H1 (cell line): ENCODE data around the gene TAP2. TPM values are rescaled to one million over a fixed set of nuclear protein-coding genes. Genes with fewer than 3 reads are reported as not detected.

ENCODE experiments used
- CTCF ChIA-PET: fragments of 300-600 bp; sonication (Branson Sonifier 250); formaldehyde crosslinking; loops from one replicate; lab custom pipeline; 2021; ENCODE audit not compliant: partially characterized antibody; lab: Charles Lee
- POLR2A ChIA-PET: fragments of 300-600 bp; sonication (Branson Sonifier 250); formaldehyde crosslinking; loops from one replicate; lab custom pipeline; 2021; ENCODE audit warnings: inconsistent platforms; ENCODE audit not compliant: partially characterized antibody; lab: Charles Lee
- DNase-seq, 2 experiments: peaks; one replicate each; pipeline versions ENCODE4 v3.0.0 to v3.0.0-alpha.2; 2010 to 2022; ENCODE audit warnings: low spot score in 2 of 2, low read depth in 1 of 2, mixed read lengths in 1 of 2
- FAIRE-seq: peaks from 2 replicates; lab custom pipeline; 2011; peaks lifted over from hg19 to GRCh38; lab: Jason Lieb, UNC
- H2AFZ ChIP-seq: 2 replicates; pipeline ENCODE4 v1.8.1; 2012; ENCODE audit warnings: low read length, inconsistent platforms
- H2AK5ac ChIP-seq: 2 replicates; pipeline ENCODE4 v1.6.1; 2013; ENCODE audit warnings: low read depth, low read length
- H2BK120ac ChIP-seq: replicated peaks from 2 replicates; pipeline ENCODE3; 2013; ENCODE audit warnings: low read depth, low read length, inconsistent platforms
- H2BK12ac ChIP-seq: 2 replicates; pipeline ENCODE4 v1.6.1; 2013; ENCODE audit warnings: low read depth, low read length
- H2BK15ac ChIP-seq: 2 replicates; pipeline ENCODE4 v1.6.1; 2013; ENCODE audit warnings: low read length
- H2BK20ac ChIP-seq: 2 replicates; pipeline ENCODE4 v1.6.1; 2013; ENCODE audit warnings: low read length
- H2BK5ac ChIP-seq: 2 replicates; pipeline ENCODE4 v1.6.1; 2013; ENCODE audit warnings: low read depth, low read length
- H3K14ac ChIP-seq: 2 replicates; pipeline ENCODE4 v1.6.1; 2013; ENCODE audit warnings: inconsistent platforms; ENCODE audit not compliant: insufficient read length
- H3K18ac ChIP-seq: 2 replicates; pipeline ENCODE4 v1.6.1; 2013; ENCODE audit warnings: low read length; ENCODE audit errors: extremely low read depth
- H3K23ac ChIP-seq: 2 replicates; pipeline ENCODE4 v1.6.1; 2013; ENCODE audit warnings: inconsistent platforms; ENCODE audit not compliant: insufficient read length
- H3K23me2 ChIP-seq: 2 replicates; pipeline ENCODE4 v1.6.1; 2013; ENCODE audit warnings: low read depth, low read length
- H3K27ac ChIP-seq: 2 replicates; pipeline ENCODE4 v1.6.1; 2011; ENCODE audit warnings: low read depth, low read length, inconsistent platforms
- H3K27me3 ChIP-seq, 4 experiments: replicated peaks in 1 of 4; 1 replicate in 1 of 4; 2 replicates in 3 of 4; pipeline versions ENCODE4 v1.6.1 to v1.8.1; 2011 to 2013; ENCODE audit warnings: low read length in 3 of 4, mild to moderate bottlenecking in 3 of 4, inconsistent platforms in 2 of 4, mixed read lengths in 2 of 4, moderate library complexity in 1 of 4; ENCODE audit not compliant: control insufficient read depth in 3 of 4, insufficient read depth in 3 of 4; ENCODE audit errors: extremely low read depth in 1 of 4
- H3K36me3 ChIP-seq, 4 experiments: 2 replicates each; pipeline versions ENCODE4 v1.6.1 to v1.8.1; 2011 to 2013; ENCODE audit warnings: mild to moderate bottlenecking in 4 of 4, low read length in 3 of 4, moderate library complexity in 2 of 4, control low read depth in 1 of 4, inconsistent platforms in 1 of 4; ENCODE audit not compliant: insufficient read depth in 4 of 4, control insufficient read depth in 2 of 4
- H3K4ac ChIP-seq: replicated peaks from 2 replicates; pipeline ENCODE3; 2013; ENCODE audit warnings: low read length, low read depth, mixed read lengths, inconsistent platforms; ENCODE audit not compliant: insufficient read length
- H3K4me1 ChIP-seq, 4 experiments: replicated peaks in 1 of 4; 1 replicate in 1 of 4; 2 replicates in 3 of 4; pipeline versions ENCODE4 v1.6.1 to v1.8.1; 2011 to 2013; ENCODE audit warnings: low read length in 3 of 4, inconsistent platforms in 2 of 4, mixed read lengths in 1 of 4; ENCODE audit not compliant: insufficient read depth in 4 of 4, control insufficient read depth in 3 of 4
- H3K4me2 ChIP-seq, 2 experiments: 2 replicates each; pipeline versions ENCODE4 v1.6.1 to v1.8.1; 2011 to 2013; ENCODE audit warnings: low read depth in 2 of 2, low read length in 2 of 2, control low read depth in 1 of 2, inconsistent platforms in 1 of 2, mild to moderate bottlenecking in 1 of 2; ENCODE audit not compliant: insufficient read depth in 1 of 2
- H3K4me3 ChIP-seq, 4 experiments: fragments of 200-600, 300-600 bp in 1 of 4; sonication (generic), shearing (Covaris generic), sonication (Bioruptor Twin) in 1 of 4; 2 replicates each; pipeline versions ENCODE4 v1.5.1 to v1.8.1; 2011 to 2016; ENCODE audit warnings: low read length in 4 of 4, low read depth in 3 of 4, control low read depth in 2 of 4, inconsistent platforms in 2 of 4, mild to moderate bottlenecking in 2 of 4, mixed read lengths in 1 of 4, moderate library complexity in 1 of 4; ENCODE audit not compliant: insufficient read depth in 2 of 4; ENCODE audit errors: extremely low read depth in 1 of 4
- H3K56ac ChIP-seq: replicated peaks from 2 replicates; pipeline ENCODE3; 2013; ENCODE audit warnings: low read depth, mild to moderate bottlenecking, mixed read lengths, low read length, inconsistent platforms; ENCODE audit not compliant: insufficient read length
- H3K79me1 ChIP-seq: 2 replicates; pipeline ENCODE4 v1.6.1; 2013; ENCODE audit warnings: low read depth, low read length, control low read depth
- H3K79me2 ChIP-seq, 2 experiments: 2 replicates each; pipeline versions ENCODE4 v1.6.1 to v1.8.1; 2012 to 2013; ENCODE audit warnings: low read length in 2 of 2, mild to moderate bottlenecking in 2 of 2, inconsistent platforms in 1 of 2; ENCODE audit not compliant: insufficient read depth in 2 of 2, control insufficient read depth in 1 of 2
- H3K9ac ChIP-seq, 4 experiments: replicated peaks in 1 of 4; 1 replicate in 1 of 4; 2 replicates in 3 of 4; pipeline versions ENCODE4 v1.6.1 to v1.8.1; 2011 to 2013; ENCODE audit warnings: low read depth in 3 of 4, low read length in 3 of 4, control low read depth in 2 of 4, mild to moderate bottlenecking in 2 of 4, moderate library complexity in 2 of 4, inconsistent platforms in 1 of 4; ENCODE audit errors: extremely low read depth in 1 of 4
- H3K9me3 ChIP-seq, 2 experiments: 2 replicates each; pipeline versions ENCODE4 v1.6.1 to v1.8.1; 2012 to 2013; ENCODE audit warnings: mild to moderate bottlenecking in 2 of 2, moderate library complexity in 2 of 2, control low read depth in 1 of 2, inconsistent platforms in 1 of 2, low read depth in 1 of 2, low read length in 1 of 2, mixed read lengths in 1 of 2; ENCODE audit not compliant: insufficient read depth in 2 of 2
- H4K20me1 ChIP-seq, 2 experiments: replicated peaks in 1 of 2; 2 replicates each; pipeline versions ENCODE3 to v1.8.1; 2011 to 2013; ENCODE audit warnings: inconsistent platforms in 2 of 2, low read length in 2 of 2, mild to moderate bottlenecking in 1 of 2; ENCODE audit not compliant: insufficient read depth in 2 of 2, control insufficient read depth in 1 of 2
- H4K5ac ChIP-seq: 2 replicates; pipeline ENCODE4 v1.6.1; 2013; ENCODE audit warnings: low read length, low read depth, mixed read lengths, inconsistent platforms; ENCODE audit not compliant: insufficient read length
- H4K8ac ChIP-seq: 2 replicates; pipeline ENCODE4 v1.8.0; 2013; ENCODE audit warnings: mild to moderate bottlenecking, moderate library complexity, low read length, inconsistent platforms; ENCODE audit not compliant: insufficient read depth; ENCODE audit errors: extremely low read depth
- H4K91ac ChIP-seq: replicated peaks from 2 replicates; pipeline ENCODE3; 2013; ENCODE audit warnings: low read length, mixed read lengths, inconsistent platforms; ENCODE audit not compliant: insufficient read length
- BRCA1 ChIP-seq: IDR thresholded peaks from 2 replicates; pipeline ENCODE4 v1.6.1; 2012; ENCODE audit warnings: low read depth, low read length, improper control_type of control experiment
- CHD2 ChIP-seq: IDR thresholded peaks from 2 replicates; pipeline ENCODE4 v1.6.1; 2012; ENCODE audit warnings: low read length, improper control_type of control experiment
- NANOG ChIP-seq: IDR thresholded peaks from 2 replicates; pipeline ENCODE4 v1.6.1; 2011; ENCODE audit warnings: low read length, low read depth, mild to moderate bottlenecking, inconsistent platforms; ENCODE audit not compliant: insufficient read depth, poor library complexity, severe bottlenecking
- NRF1 ChIP-seq: IDR thresholded peaks from 2 replicates; pipeline ENCODE4 v1.6.1; 2011; ENCODE audit warnings: mild to moderate bottlenecking, low read depth, low read length, improper control_type of control experiment
- POLR2A ChIP-seq, 2 experiments: IDR thresholded peaks; 1 replicate in 1 of 2; 2 replicates in 1 of 2; pipeline ENCODE4 v1.6.1; 2011; ENCODE audit warnings: low read depth in 2 of 2, low read length in 2 of 2, mild to moderate bottlenecking in 2 of 2; ENCODE audit errors: control extremely low read depth in 1 of 2
- RXRA ChIP-seq: IDR thresholded peaks from 2 replicates; pipeline ENCODE4 v1.6.1; 2011; ENCODE audit warnings: low read depth, mild to moderate bottlenecking, low read length, moderate library complexity; ENCODE audit not compliant: insufficient read depth
- SP1 ChIP-seq: IDR thresholded peaks from 2 replicates; pipeline ENCODE4 v1.6.1; 2011; ENCODE audit warnings: low read depth, low read length
- WGBS, 2 experiments: shearing (Covaris generic) in 1 of 2; methylation state at CpG; one replicate each; pipeline versions ENCODE4 v1.1.6 to v1.1.7; 2013 to 2015; ENCODE audit warnings: low lambda C conversion rate in 2 of 2, mixed read lengths in 2 of 2, inconsistent platforms in 1 of 2, low coverage in 1 of 2, missing lambda C conversion rate in 1 of 2; ENCODE audit not compliant: insufficient replicate concordance in 2 of 2, insufficient coverage in 1 of 2, insufficient read length in 1 of 2; ENCODE audit errors: extremely low coverage in 1 of 2, missing lambda C conversion rate in 1 of 2; 5-methylcytosine and 5-hydroxymethylcytosine counted together
- polyA plus RNA-seq, 7 experiments: library from polyadenylated mRNA; depleted of rRNA in 3 of 7; stranded (reverse) in 5 of 7; unstranded in 2 of 7; fragments of >200 nt in 5 of 7; fragments of 200-250 nt in 2 of 7; gene quantifications; 1 replicate in 5 of 7; 2 replicates in 1 of 7; 4 replicates in 1 of 7; pipeline versions ENCODE4 v1.2.1 to v1.2.3, GENCODE V29; 2011 to 2013; ENCODE audit warnings: missing spikeins in 2 of 7, mixed read lengths in 2 of 7
- total RNA-seq: library from RNA; stranded (reverse); fragmentation: NEBNext Ultra II Directional; extraction: Animal tissue kit (Norgen Biotek cat#: 25700); gene quantifications from 2 replicates; pipeline ENCODE4 v1.2.1, GENCODE V29; 2021
- TF ChIP-seq, protein P1 (sequence below), 3 experiments: IDR thresholded peaks; 1 replicate in 2 of 3; 2 replicates in 1 of 3; pipeline versions ENCODE4 v1.5.1 to v1.6.1; 2011; ENCODE audit warnings: low read length in 3 of 3, mild to moderate bottlenecking in 3 of 3, inconsistent platforms in 2 of 3, low read depth in 1 of 3, moderate library complexity in 1 of 3; ENCODE audit not compliant: insufficient read depth in 1 of 3; ENCODE audit errors: control extremely low read depth in 1 of 3

The TAP2 gene
- total and polyA plus RNA-seq, 2 of the 8 experiments (the other 6 are each of a cell fraction or from before 2014, with no cell fraction given) = 11.3 to 27.2 TPM

DNA sequence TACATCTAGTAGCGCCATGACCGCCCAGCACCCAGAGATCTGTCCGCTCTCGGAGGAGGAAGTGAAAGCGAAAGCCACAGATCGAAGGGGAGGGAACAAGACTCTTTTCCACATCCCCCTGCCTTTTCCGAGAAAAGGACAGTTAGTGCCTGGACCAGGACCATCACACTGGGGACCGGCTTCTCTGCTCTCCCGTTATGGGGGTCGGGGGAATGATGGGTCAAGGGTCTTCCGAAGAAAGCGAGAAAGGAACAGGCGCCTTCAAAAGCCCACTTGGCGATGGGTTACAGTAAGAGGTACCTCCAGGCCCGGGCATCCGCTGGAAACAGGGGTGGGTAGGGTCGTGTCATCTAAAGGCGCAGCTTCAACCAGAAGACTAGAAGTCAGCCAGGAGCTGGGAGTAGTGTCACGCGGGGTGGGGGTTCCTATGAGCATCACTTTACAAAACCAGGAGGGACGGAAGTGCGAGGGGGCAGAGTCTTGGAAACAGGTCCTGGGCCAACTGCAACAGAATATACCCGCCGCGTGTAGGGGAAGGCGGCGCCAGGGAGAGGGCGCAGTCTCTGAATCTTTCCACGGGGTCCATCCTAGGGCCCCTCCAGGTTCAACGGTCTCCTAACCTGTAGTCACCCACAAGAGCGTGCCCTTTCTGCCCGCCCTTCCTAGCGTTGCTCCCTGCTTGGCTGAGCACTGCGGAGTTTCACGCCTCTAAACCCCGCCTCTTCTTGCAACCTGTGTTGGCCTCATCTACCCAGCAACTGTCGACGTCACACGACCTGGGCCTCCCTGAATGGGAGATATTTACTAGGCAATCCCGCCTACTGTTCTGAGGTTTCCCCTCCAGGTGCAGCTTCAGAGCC is 5.7 kb upstream of the TAP2 start, which contains the start of gene PSMB8:
Gene PSMB8 (minus strand): TSS at position 69 of the 860 bp plus-strand sequence. CDS start 51 bp downstream, at position 18.
- Histone ChIP-seq H3K4me2 (peak within 1 kb of the TSS; percentile 92 to 93), H3K23ac (no peak within 1 kb of the TSS), H3K4me3 (peak within 1 kb of the TSS; percentile 59 to 93 (median 88)), H3K79me2 (no peaks in the 10 kb centered on the region), H4K5ac (no peak within 1 kb of the TSS), H3K27me3 (peaks cover 0 to 11% (median 10%) of the 10 kb centered on the region in 4 experiments; a peak in 4 of 7 replicates), H3K18ac (peak within 1 kb of the TSS; percentile 84), H3K9me3 (no peaks in the 10 kb centered on the region), H2BK5ac (0 out of 2 replicates have a peak within 1 kb of the TSS, but pooled peaks have one; percentile 26), H2BK120ac (no peak within 1 kb of the TSS), H2AFZ (peak within 1 kb of the TSS; percentile 89), H2BK12ac (no peak within 1 kb of the TSS), H2AK5ac (no peak within 1 kb of the TSS), H3K36me3 (peaks cover 0 to 5% (median 0%) of the 10 kb centered on the region in 4 experiments; a peak in 5 of 8 replicates), H2BK15ac (no peak within 1 kb of the TSS; the same call in 1 of the 2 replicates), H3K79me1 (no peaks in the 10 kb centered on the region), H3K4ac (no peak within 1 kb of the TSS), H3K4me1 (peaks cover 0 to 3% (median 0%) of the 10 kb centered on the region in 4 experiments; a peak in 2 of 7 replicates), H4K91ac (no peak within 1 kb of the TSS), H3K23me2 (peaks cover 13% of the 10 kb centered on the region), H3K14ac (no peak within 1 kb of the TSS), H3K27ac (no peak within 1 kb of the TSS), H3K56ac (no peak within 1 kb of the TSS), H4K8ac (peak within 1 kb of the TSS; percentile 15; the same call in 1 of the 2 replicates), H4K20me1 (peaks cover 0 to 2% of the 10 kb centered on the region in 2 experiments), H3K9ac (peak within 1 kb of the TSS; percentile 48 to 63 (median 54)), H2BK20ac (no peak within 1 kb of the TSS)
- CTCF ChIA-PET = interaction anchor here (0.8 to 11.2 kb wide), 10 partner anchors 9 to 431 kb away, joined by 3 to 402 read pairs (median 5); partner anchors contain the start of genes HLA-DMA, PSMB9 and TAP1
- POLR2A ChIA-PET = interaction anchor here (1.3 to 3.0 kb wide), 6 partner anchors 9 to 128 kb away, joined by 4 to 25 read pairs (median 5); partner anchors contain the start of genes PSMB9 and TAP1
- 3% methylated on average over 40 of the region's 40 CpGs; no CpG with 5 or more reads in 1 of the 2 experiments for WGBS, 2 experiments
- peak; percentile 81 for FAIRE-seq
- DNase-seq = peak; percentile 88 to 95
- TF ChIP-seq, protein P1, sequence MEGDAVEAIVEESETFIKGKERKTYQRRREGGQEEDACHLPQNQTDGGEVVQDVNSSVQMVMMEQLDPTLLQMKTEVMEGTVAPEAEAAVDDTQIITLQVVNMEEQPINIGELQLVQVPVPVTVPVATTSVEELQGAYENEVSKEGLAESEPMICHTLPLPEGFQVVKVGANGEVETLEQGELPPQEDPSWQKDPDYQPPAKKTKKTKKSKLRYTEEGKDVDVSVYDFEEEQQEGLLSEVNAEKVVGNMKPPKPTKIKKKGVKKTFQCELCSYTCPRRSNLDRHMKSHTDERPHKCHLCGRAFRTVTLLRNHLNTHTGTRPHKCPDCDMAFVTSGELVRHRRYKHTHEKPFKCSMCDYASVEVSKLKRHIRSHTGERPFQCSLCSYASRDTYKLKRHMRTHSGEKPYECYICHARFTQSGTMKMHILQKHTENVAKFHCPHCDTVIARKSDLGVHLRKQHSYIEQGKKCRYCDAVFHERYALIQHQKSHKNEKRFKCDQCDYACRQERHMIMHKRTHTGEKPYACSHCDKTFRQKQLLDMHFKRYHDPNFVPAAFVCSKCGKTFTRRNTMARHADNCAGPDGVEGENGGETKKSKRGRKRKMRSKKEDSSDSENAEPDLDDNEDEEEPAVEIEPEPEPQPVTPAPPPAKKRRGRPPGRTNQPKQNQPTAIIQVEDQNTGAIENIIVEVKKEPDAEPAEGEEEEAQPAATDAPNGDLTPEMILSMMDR (IDR thresholded peaks at IDR 0.05; ENCODE audit: control extremely low read depth in 1 of 3, insufficient read depth in 1 of 3, low read depth in 1 of 3, low read length in 3 of 3) = peak in 1 of 3 experiments; percentile 8; a peak in 1 of 4 replicates
- TF ChIP-seq POLR2A (IDR thresholded peaks at IDR 0.05; ENCODE audit: control extremely low read depth in 1 of 2, low read depth in 2 of 2, low read length in 2 of 2) (peak in 1 of 2 experiments; percentile 75; a peak in 2 of 3 replicates), BRCA1 (no peak), NANOG (no peak), RXRA (no peak), CHD2 (no peak), SP1 (peak; percentile 25; the same call in 1 of the 2 replicates), NRF1 (no peak)
